OCI-LY7 (cell line): ENCODE data around the gene SLAMF6. TPM values are rescaled to one million over a fixed set of nuclear protein-coding genes. Genes with fewer than 3 reads are reported as not detected.

Experiments used
- BruUV-seq: library from RNA; stranded (reverse); fragments of 400-500 nt; replicated peaks from 2 replicates; lab custom pipeline; 2021; lab: Mats Ljungman, UMichigan
- CTCF ChIA-PET: fragments of 300-600 bp; sonication (Branson Sonifier 250); formaldehyde crosslinking; loops from one replicate; lab custom pipeline; 2022; ENCODE audit warnings: antibody characterized with exemption; ENCODE audit not compliant: unreplicated experiment; lab: Charles Lee
- POLR2A ChIA-PET: fragments of 300-600 bp; sonication (Branson Sonifier 250); formaldehyde crosslinking; loops from one replicate; lab custom pipeline; 2022; ENCODE audit warnings: antibody characterized with exemption; lab: Charles Lee
- DNase-seq: peaks from one replicate; pipeline ENCODE4 v3.0.0-alpha.2; 2015; ENCODE audit warnings: low spot score
- H2AFZ ChIP-seq: fragments of 200-600 bp; sonication (generic), shearing (Covaris generic); 2 replicates; pipeline ENCODE4 v1.6.1; 2014; ENCODE audit warnings: mild to moderate bottlenecking, antibody characterized with exemption, low read length, moderate library complexity
- H3K27ac ChIP-seq: fragments of 200-600 bp; sonication (generic); 2 replicates; pipeline ENCODE4 v1.5.1; 2014; ENCODE audit warnings: mixed run types, low read depth, mild to moderate bottlenecking, moderate library complexity, low read length, inconsistent platforms; ENCODE audit not compliant: poor library complexity, severe bottlenecking
- H3K36me3 ChIP-seq: fragments of 200-600 bp; sonication (generic); 2 replicates; pipeline ENCODE4 v1.6.1; 2014; ENCODE audit warnings: mild to moderate bottlenecking, antibody characterized with exemption, low read length, moderate library complexity, mixed read lengths; ENCODE audit not compliant: insufficient read depth
- H3K4me1 ChIP-seq: fragments of 200-600 bp; sonication (generic); 2 replicates; pipeline ENCODE4 v1.5.1; 2014; ENCODE audit warnings: mild to moderate bottlenecking, low read length; ENCODE audit not compliant: insufficient read depth, poor library complexity, severe bottlenecking
- H3K4me2 ChIP-seq: fragments of 200-600 bp; sonication (generic); 2 replicates; pipeline ENCODE4 v1.6.1; 2014; ENCODE audit warnings: mild to moderate bottlenecking, low read length
- H3K4me3 ChIP-seq: fragments of 200-600 bp; sonication (generic); 2 replicates; pipeline ENCODE4 v1.5.1; 2014; ENCODE audit warnings: mild to moderate bottlenecking, low read depth, low read length; ENCODE audit not compliant: poor library complexity, severe bottlenecking
- H3K79me2 ChIP-seq: fragments of 200-600 bp; sonication (generic); 2 replicates; pipeline ENCODE4 v1.6.1; 2016; ENCODE audit warnings: low read depth, mild to moderate bottlenecking, low read length, moderate library complexity, mixed read lengths; ENCODE audit not compliant: insufficient read depth
- H3K9me2 ChIP-seq: fragments of 200-600 bp; sonication (generic); 2 replicates; pipeline ENCODE4 v1.6.1; 2016; ENCODE audit warnings: mild to moderate bottlenecking, low read length, mixed read lengths; ENCODE audit not compliant: insufficient read depth
- H3K9me3 ChIP-seq: fragments of 200-600 bp; sonication (generic); 2 replicates; pipeline ENCODE4 v1.6.1; 2014; ENCODE audit warnings: mild to moderate bottlenecking, mixed run types, low read length, mixed read lengths
- H4K20me1 ChIP-seq: fragments of 200-600 bp; sonication (generic); 2 replicates; pipeline ENCODE4 v1.6.1; 2014; ENCODE audit warnings: mild to moderate bottlenecking, antibody characterized with exemption, low read length, moderate library complexity, mixed read lengths; ENCODE audit not compliant: insufficient read depth
- CTCF ChIP-seq: fragments of 200-600 bp; sonication (generic); conservative IDR thresholded peaks from 2 replicates; pipeline ENCODE4 v1.5.1; 2014; ENCODE audit warnings: mild to moderate bottlenecking, antibody characterized with exemption, low read length, moderate library complexity, mixed read lengths
- EZH2phosphoT487 ChIP-seq: fragments of 200-600 bp; sonication (generic); IDR thresholded peaks from 2 replicates; pipeline ENCODE4 v1.6.1; 2018; ENCODE audit warnings: low read depth, borderline replicate concordance, mild to moderate bottlenecking, mixed run types, antibody characterized with exemption, low read length, moderate library complexity, mixed read lengths
- intact Hi-C: fragments of 100-400 bp; cut with micrococcal nuclease; formaldehyde crosslinking; loops from one replicate; pipeline ENCODE4 v1.10.0; 2022; ENCODE audit not compliant: unreplicated experiment
- total RNA-seq, 2 experiments: library from RNA; depleted of rRNA in 1 of 2; stranded (reverse); fragments of >200 nt in 1 of 2; shearing (Covaris generic) in 1 of 2; gene quantifications; 2 replicates each; pipeline ENCODE4 v1.2.3, GENCODE V29; 2014 to 2022

SLAMF6 gene
- total RNA-seq, 2 experiments from 2014 or later, result 43.0 to 65.1 TPM

- peak overlapping the region; percentile 59 for H3K27ac ChIP-seq
- peak; percentile 26 for DNase-seq
- H3K79me2 ChIP-seq, result no peaks in the 10 kb centered on the region
- TF ChIP-seq EZH2phosphoT487 (no peak), CTCF (no peak)
- BruUV-seq, result no TSS peak
- H3K4me1 ChIP-seq, result peaks cover 38% of the 10 kb centered on the region
- ChIA-PET POLR2A (interaction anchor here (2.7 kb wide), 1 partner anchor 28 kb away, joined by 10 read pairs; no protein-coding TSS in a partner anchor), CTCF (no interaction called here)
- H3K9me3 ChIP-seq, result peaks cover 23% of the 10 kb centered on the region; the same call in 1 of the 2 replicates
- no peaks in the 10 kb centered on the region for H3K9me2 ChIP-seq
- H2AFZ ChIP-seq, result peak overlapping the region; percentile 99
- H3K4me2 ChIP-seq, result peak overlapping the region; percentile 95
- no peak overlapping the region for H3K4me3 ChIP-seq
- intact Hi-C loops, result no loop called here
- H4K20me1 ChIP-seq, result no peaks in the 10 kb centered on the region
- peaks cover 6% of the 10 kb centered on the region; the same call in 1 of the 2 replicates for H3K36me3 ChIP-seq
Measured at GRCh38 chr1:160438935-160439334, 84.1 kb downstream of the SLAMF6 start.

DNA sequence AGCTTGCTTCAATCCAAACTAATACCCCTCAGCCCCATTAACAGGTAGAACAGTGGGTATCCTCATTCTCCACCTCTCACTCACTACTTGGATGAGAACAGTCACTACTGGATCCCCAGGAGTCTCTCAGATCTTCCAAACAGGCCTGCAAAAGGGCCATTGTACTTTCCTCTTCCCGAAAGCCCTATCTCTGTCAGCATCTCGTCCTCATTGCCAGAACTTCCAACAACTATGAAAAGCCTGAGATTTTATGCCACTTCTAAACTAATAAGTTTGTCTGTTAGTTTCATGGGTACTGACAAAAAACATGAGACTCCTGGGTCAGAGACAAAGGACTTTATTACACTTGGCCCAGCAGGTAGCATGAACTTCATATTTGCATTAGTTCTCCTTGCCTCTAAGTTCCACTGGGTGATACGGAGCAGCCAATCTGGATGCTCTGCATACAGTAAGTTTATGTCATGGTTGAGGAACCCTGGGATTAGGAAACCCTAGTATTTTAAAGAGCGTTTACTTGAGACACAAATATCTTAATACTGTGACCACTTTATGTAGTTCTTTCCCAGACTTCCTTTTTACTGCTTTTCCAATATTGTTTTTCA is 84.6 kb downstream of the SLAMF6 start:
- Histone ChIP-seq H3K79me2 (no peaks in the 10 kb centered on the region), H4K20me1 (no peaks in the 10 kb centered on the region), H3K4me3 (peak overlapping the region; percentile 58), H2AFZ (peak overlapping the region; percentile 99), H3K27ac (peak overlapping the region; percentile 59), H3K9me2 (no peaks in the 10 kb centered on the region), H3K9me3 (peaks cover 29% of the 10 kb centered on the region; the same call in 1 of the 2 replicates), H3K4me2 (peak overlapping the region; percentile 95), H3K4me1 (peaks cover 33% of the 10 kb centered on the region), H3K36me3 (peaks cover 10% of the 10 kb centered on the region; the same call in 1 of the 2 replicates)
- no TSS peak for BruUV-seq
- no peak for TF ChIP-seq CTCF
- no peak for TF ChIP-seq EZH2phosphoT487
- intact Hi-C loops, result no loop called here
- peak; percentile 30 for DNase-seq
- ChIA-PET CTCF (interaction anchor here (0.6 kb wide), 1 partner anchor 1303 kb away, joined by 3 read pairs; no protein-coding TSS in a partner anchor), POLR2A (interaction anchor here (0.8 to 1.3 kb wide), 4 partner anchors 8 to 103 kb away, joined by 3 to 8 read pairs (median 3); no protein-coding TSS in a partner anchor)
